DMS153 (cell line): ENCODE results near the gene ROCK2.
A peak's percentile ranks its signal among the peaks of the same experiment; 100 is the strongest.

ENCODE experiments used
- DNase-seq: peaks from one replicate; lab custom pipeline; 2025; lab: John Stamatoyannopoulos, UW

The ROCK2 gene

GRCh38 chr2:11344342-11344955 is at the start of gene ROCK2:
ROCK2 (minus strand) TSS chr2:11344636; CDS start chr2:11344136, 500 bp downstream.
- peak; percentile 61 for DNase-seq

- no peak for DNase-seq
Measured at GRCh38 chr2:11393711-11394236, 49.3 kb upstream of the ROCK2 start.

GRCh38 chr2:11391942-11392266 is 47.5 kb upstream of the ROCK2 start:
- DNase-seq = no peak

GRCh38 chr2:11390399-11390658 is 45.9 kb upstream of the ROCK2 start:
- no peak for DNase-seq

- DNase-seq = no peak
Measured at GRCh38 chr2:11389551-11390398, 45.3 kb upstream of the ROCK2 start.

GRCh38 chr2:11389052-11389420 is 44.6 kb upstream of the ROCK2 start:
- no peak for DNase-seq

- DNase-seq = no peak
Measured at GRCh38 chr2:11388262-11389051, 44.0 kb upstream of the ROCK2 start.

- DNase-seq = peak; percentile 76
Measured at GRCh38 chr2:11387843-11388242, 43.4 kb upstream of the ROCK2 start.

GRCh38 chr2:11387100-11387390 is 42.6 kb upstream of the ROCK2 start:
- DNase-seq = no peak

GRCh38 chr2:11385847-11386246 is 41.4 kb upstream of the ROCK2 start:
- no peak for DNase-seq

- no peak for DNase-seq
Measured at GRCh38 chr2:11385216-11385615, 40.8 kb upstream of the ROCK2 start.

GRCh38 chr2:11379558-11379957 is 35.1 kb upstream of the ROCK2 start:
- DNase-seq = no peak

- DNase-seq = no peak
Measured at GRCh38 chr2:11377928-11378545, 33.6 kb upstream of the ROCK2 start.

GRCh38 chr2:11376071-11376470 is 31.6 kb upstream of the ROCK2 start:
- no peak for DNase-seq

GRCh38 chr2:11375689-11376027 is 31.2 kb upstream of the ROCK2 start:
- DNase-seq = no peak

- DNase-seq = no peak
Measured at GRCh38 chr2:11375025-11375688, 30.7 kb upstream of the ROCK2 start.

GRCh38 chr2:11373096-11373495 is 28.7 kb upstream of the ROCK2 start:
- DNase-seq = no peak

- DNase-seq = no peak
Measured at GRCh38 chr2:11371092-11371937, 26.9 kb upstream of the ROCK2 start.

GRCh38 chr2:11370377-11371091 is 26.1 kb upstream of the ROCK2 start:
- peak; percentile 73 for DNase-seq

GRCh38 chr2:11368059-11368572 is 23.7 kb upstream of the ROCK2 start:
- DNase-seq = no peak
